Right hindlimb (tissue), 1 donor: Measurements from ENCODE around the gene LAPTM5.
A peak's percentile ranks its signal among the peaks of the same experiment; 100 is the strongest.
"Not testable (repeated sequence)": the region's sequence is repeated elsewhere in the genome, so short reads cannot be mapped to it uniquely, and the experiment has no call there.

ENCODE experiments used
- DNase-seq: peaks from one replicate; pipeline ENCODE4 v3.0.0-alpha.2; 2018

Gene LAPTM5

GRCh38 chr1:30757352-30758120 is at the start of gene LAPTM5:
LAPTM5 (minus strand) TSS chr1:30757774; CDS start chr1:30757745, 29 bp downstream.
- DNase-seq = no peak

DNA sequence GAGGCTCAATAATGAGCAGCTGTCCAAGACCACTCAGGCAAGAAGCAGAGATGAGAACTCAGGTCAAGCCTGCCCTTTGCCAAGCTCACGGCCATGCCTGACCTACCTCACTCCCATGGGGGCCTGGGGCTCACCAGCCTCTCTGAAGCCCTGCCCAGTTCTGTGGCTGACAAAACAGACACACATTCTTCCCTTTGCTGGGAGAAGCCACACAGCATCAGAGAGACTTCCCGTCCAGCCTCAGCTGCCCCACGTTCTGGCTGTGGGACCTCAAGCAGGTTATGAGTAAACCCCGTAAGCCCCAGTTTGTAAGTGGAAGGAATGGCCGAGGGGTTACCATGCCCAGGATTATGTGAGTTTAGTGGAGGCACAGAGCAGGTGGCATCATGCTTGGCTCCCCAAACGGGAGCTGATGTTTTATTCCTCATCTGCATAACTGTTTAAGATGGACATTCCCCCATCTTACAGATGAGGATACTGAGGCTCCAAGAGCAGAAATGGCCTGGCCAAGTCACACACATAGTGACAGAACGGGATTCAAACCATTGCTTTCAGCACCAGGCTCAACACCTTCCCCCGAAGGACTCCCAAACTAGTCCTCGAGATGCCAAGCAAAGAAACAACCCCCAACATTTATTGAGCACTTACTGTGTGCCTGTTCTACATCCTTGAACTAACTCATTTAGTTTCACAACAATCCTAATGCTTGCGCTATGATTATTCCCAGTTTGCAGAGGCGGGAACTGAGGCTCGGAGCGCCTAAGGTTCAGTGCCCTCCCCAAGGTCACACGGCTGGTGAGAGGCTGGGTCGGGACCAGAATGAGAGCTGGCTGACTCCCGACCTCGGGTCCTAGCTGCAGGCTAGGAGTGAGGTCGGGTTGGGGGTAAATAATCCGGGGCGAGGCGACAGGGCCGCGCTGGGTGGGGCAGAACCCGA is 49.1 kb upstream of the LAPTM5 start:
- no peak for DNase-seq

GRCh38 chr1:30805304-30806003 is 47.9 kb upstream of the LAPTM5 start:
- DNase-seq = no peak

GRCh38 chr1:30804822-30805221 is 47.2 kb upstream of the LAPTM5 start:
- no peak for DNase-seq

DNA sequence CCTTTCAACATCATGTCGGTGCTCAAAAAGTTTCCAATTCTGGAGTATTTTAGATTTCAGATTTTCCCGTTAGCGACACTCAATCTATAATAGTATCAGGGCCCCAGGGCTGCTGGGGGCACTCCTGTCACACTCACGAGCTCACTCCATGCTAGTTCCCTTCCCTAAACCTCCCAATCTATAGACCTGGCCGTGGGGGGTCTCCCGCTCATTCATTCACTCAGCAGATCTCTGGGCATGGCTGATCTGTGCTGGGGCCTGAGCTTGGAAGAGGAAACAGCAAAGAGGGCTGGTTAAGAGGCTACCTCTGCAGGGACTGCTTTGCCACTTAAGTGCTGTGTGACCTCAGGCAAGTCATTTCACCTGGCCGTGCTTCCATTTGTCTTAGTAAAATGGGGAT is 46.8 kb upstream of the LAPTM5 start:
- DNase-seq = no peak

- DNase-seq = no peak
Measured at GRCh38 chr1:30803562-30803961, 46.0 kb upstream of the LAPTM5 start.

DNA sequence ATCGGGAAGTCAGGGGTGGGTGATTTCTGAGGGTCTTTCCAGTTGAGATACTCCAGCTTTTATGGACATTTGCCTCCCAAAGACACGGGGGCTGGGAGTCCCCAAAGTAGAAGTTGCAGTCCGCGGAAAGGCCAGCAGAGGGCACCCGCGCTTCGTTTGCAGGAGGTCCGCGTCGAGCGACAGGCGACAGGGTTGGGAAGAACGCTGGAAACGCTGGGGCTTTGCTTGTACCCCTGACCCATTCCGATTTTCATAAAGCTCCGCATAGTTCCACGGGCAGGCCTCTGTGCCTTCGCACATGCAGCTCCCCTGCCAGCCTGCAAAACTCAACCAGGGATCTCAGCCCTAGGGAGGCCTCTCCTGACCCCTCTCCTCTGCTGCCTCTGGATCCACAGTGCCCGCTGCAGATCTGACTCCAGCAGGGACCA is 44.2 kb upstream of the LAPTM5 start:
- peak; percentile 87 for DNase-seq

DNA sequence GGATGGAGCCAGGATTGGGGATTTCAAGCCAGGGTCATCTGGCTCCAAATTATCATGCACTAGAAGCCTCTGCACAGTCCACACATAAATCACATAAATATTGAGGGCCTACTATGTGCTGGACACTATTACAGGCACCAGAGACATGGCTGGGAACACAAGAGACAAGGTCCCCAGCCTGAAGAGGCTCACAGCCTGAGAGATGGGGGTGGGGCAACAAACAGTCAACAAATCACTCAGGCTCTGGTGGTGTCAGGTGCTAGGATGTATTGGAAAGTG is 41.6 kb upstream of the LAPTM5 start:
- DNase-seq = no peak

DNA sequence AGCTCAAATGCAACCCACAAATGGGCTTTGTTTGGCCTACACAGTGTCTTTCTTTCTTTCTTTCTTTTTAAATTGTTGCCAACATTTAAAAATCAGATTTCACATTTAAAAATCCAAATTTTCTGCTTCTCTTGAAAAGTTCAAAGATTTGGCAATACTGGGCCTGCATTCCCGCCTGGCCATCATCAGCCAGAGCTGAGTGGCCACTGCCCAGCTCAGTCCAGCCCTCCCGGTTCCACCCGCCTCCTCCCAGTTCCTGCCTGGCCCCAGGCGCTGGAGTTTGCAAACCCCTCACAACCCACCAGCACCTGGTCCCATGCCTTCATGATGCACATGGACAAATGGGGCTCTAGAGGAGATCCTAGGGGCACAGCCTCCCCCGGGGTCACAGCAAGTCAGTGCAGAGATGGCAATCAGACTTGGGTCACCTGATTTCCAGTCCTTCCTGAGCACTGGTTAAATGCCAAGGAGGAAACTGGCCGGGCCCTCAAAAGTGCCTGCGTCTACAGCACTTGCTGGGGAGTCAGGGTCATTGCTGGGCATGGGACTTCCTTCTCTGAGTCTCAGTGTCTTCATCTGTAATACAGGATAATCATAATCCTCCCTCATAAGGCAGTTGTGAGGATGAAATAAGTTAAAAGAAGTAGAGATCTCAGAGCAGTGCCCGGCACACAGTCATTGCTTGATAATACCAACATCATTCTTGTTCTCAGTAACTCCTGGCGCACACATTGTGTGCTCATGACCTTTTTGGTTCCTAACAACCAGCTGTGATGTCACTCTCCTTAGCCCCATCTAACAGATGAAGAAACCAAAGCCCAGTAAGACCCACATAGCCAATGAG is 41.0 kb upstream of the LAPTM5 start:
- no peak for DNase-seq

- peak; percentile 63 for DNase-seq
Measured at GRCh38 chr1:30795026-30795425, 37.5 kb upstream of the LAPTM5 start.

DNA sequence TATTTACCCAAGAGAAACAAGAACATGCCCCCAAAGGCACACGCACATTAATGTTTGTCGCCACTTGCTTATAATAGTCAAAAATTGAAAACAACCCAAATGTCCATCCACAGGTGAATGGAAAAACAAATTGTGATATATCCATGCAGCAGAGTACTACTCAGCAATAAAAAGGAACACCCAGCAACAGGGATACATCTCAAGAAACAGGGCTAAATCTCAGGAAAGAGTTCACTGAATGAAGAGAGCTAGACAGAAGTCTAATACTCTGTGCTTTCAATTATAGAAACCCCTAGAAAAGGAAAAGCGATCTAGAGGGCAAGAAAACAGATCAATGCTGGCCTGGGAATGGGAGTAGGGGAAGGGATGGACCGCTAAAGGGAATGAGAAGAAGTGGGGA is 36.7 kb upstream of the LAPTM5 start:
- DNase-seq = no peak

DNA sequence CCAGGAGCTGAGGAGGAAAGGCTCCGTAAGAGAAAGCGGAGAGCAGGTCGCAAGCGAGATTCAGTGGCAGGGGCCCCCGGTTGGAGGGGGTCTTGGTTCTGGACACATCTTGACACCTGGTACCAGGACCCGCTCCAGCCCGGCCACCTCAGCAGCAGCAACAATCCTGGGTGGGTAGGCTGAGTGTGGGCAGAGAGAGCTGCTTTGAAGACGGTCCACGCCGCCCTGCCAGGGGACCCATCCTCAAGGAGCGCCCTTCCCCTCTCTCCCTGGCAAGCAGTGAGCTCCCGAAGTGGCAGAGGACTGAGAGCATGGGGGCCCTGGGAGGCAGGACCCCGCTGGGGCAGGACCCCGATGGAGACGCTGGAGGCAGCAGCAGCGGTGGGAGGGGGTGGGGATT is 35.6 kb upstream of the LAPTM5 start:
- DNase-seq = no peak

- DNase-seq = no peak
Measured at GRCh38 chr1:30791868-30792267, 34.3 kb upstream of the LAPTM5 start.

GRCh38 chr1:30790850-30791778 is 33.5 kb upstream of the LAPTM5 start:
- no peak for DNase-seq

- not testable (repeated sequence) for DNase-seq
Measured at GRCh38 chr1:30790256-30790525, 32.6 kb upstream of the LAPTM5 start.

- no peak for DNase-seq
Measured at GRCh38 chr1:30789388-30790255, 32.0 kb upstream of the LAPTM5 start.

GRCh38 chr1:30788580-30789387 is 31.2 kb upstream of the LAPTM5 start:
- peak; percentile 40 for DNase-seq

- peak; percentile 14 for DNase-seq
Measured at GRCh38 chr1:30787856-30788495, 30.4 kb upstream of the LAPTM5 start.

DNA sequence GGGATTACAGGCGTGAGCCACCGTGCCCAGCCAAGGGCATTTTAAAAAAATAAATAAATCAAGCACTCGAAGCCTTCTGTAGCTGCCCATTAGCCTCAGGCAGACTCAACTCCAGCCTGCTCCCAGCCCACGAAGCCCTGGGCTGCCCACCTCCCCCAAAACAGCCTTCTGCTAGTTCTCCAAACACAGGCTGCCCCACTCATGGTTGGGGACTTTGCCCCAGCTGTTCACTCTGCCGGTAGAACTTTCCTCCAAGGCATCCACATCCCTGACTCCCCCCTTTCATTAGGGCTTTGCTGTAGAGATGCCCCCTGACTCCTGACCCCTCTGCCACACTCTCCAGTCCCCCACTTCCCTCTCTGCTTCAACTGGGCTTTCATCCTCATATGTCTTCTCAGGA is 29.7 kb upstream of the LAPTM5 start:
- no peak for DNase-seq
